Testis (tissue), 2 donors: ENCODE data around the gene TYW1.

Experiments
- POLR2A ChIP-seq: fragments of 450-650 bp; IDR thresholded peaks from one replicate; pipeline ENCODE4 v1.6.1; 2017; ENCODE audit warnings: antibody characterized with exemption, mild to moderate bottlenecking, moderate library complexity
- TF ChIP-seq, protein P1 (sequence below), 3 experiments: fragments of 450-650 bp in 2 of 3; fragments of 200-600 bp in 1 of 3; sonication (generic) in 1 of 3; IDR thresholded peaks; one replicate each; pipeline ENCODE4 v1.5.1; 2016 to 2019; ENCODE audit warnings: antibody characterized with exemption in 3 of 3, mild to moderate bottlenecking in 2 of 3, moderate library complexity in 1 of 3

DNA sequence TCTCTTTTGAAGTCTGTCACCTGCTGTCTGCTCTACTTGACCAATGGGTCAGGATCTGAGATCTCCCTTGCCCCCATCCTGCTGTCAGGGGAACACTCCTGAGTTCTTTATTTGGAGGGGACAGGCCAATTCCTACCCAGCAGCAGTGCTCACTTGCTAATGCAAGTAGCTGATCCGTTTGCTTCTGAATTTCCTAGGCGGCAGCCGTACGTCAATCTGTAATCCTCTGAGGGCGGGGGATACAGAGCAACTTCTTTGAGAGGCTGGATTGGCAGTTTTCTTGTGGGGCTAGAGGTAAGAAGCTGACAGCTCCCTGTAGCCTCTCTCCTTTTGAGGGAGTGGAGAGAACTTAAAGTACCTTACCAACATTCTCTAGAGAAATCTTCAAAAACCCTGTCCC is 36.6 kb downstream of the TYW1 start:
- TF ChIP-seq, protein P1, sequence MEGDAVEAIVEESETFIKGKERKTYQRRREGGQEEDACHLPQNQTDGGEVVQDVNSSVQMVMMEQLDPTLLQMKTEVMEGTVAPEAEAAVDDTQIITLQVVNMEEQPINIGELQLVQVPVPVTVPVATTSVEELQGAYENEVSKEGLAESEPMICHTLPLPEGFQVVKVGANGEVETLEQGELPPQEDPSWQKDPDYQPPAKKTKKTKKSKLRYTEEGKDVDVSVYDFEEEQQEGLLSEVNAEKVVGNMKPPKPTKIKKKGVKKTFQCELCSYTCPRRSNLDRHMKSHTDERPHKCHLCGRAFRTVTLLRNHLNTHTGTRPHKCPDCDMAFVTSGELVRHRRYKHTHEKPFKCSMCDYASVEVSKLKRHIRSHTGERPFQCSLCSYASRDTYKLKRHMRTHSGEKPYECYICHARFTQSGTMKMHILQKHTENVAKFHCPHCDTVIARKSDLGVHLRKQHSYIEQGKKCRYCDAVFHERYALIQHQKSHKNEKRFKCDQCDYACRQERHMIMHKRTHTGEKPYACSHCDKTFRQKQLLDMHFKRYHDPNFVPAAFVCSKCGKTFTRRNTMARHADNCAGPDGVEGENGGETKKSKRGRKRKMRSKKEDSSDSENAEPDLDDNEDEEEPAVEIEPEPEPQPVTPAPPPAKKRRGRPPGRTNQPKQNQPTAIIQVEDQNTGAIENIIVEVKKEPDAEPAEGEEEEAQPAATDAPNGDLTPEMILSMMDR (IDR thresholded peaks at IDR 0.05) = no peak
- TF ChIP-seq POLR2A = no peak
